ENCODE results near the gene RASGRP1.

Gene RASGRP1

GRCh38 chr15:38534691-38535090, 29.9 kb downstream of the RASGRP1 start:
- DNase-seq = no peak

- DNase-seq = no peak
Measured at GRCh38 chr15:38533926-38534325, 30.7 kb downstream of the RASGRP1 start.

GRCh38 chr15:38533416-38533915, 31.1 kb downstream of the RASGRP1 start:
- DNase-seq = no peak

GRCh38 chr15:38532728-38533127, 31.9 kb downstream of the RASGRP1 start:
- DNase-seq = no peak

GRCh38 chr15:38531509-38531908, 33.1 kb downstream of the RASGRP1 start:
- no peak for DNase-seq

- DNase-seq = no peak
Measured at GRCh38 chr15:38530113-38530512, 34.5 kb downstream of the RASGRP1 start.

GRCh38 chr15:38528294-38528693, 36.3 kb downstream of the RASGRP1 start:
- DNase-seq = no peak

GRCh38 chr15:38526158-38526557, 38.5 kb downstream of the RASGRP1 start:
- DNase-seq = no peak

- DNase-seq = no peak
Measured at GRCh38 chr15:38525489-38525888, 39.1 kb downstream of the RASGRP1 start.

- no peak for DNase-seq
Measured at GRCh38 chr15:38524156-38524555, 40.5 kb downstream of the RASGRP1 start.

- DNase-seq = no peak
Measured at GRCh38 chr15:38522922-38523321, 41.7 kb downstream of the RASGRP1 start.

- no peak for DNase-seq
Measured at GRCh38 chr15:38521316-38521715, 43.3 kb downstream of the RASGRP1 start.

GRCh38 chr15:38520035-38520434, 44.6 kb downstream of the RASGRP1 start:
- DNase-seq = no peak

GRCh38 chr15:38518084-38518483, 46.5 kb downstream of the RASGRP1 start:
- no peak for DNase-seq

GRCh38 chr15:38517312-38517975, 47.2 kb downstream of the RASGRP1 start:
- no peak for DNase-seq

- no peak for DNase-seq
Measured at GRCh38 chr15:38516626-38517025, 48.0 kb downstream of the RASGRP1 start.

- no peak for DNase-seq
Measured at GRCh38 chr15:38514601-38515000, 50.0 kb downstream of the RASGRP1 start.

- no peak for DNase-seq
Measured at GRCh38 chr15:38512901-38513300, 51.7 kb downstream of the RASGRP1 start.

GRCh38 chr15:38509152-38509551, 55.5 kb downstream of the RASGRP1 start:
- DNase-seq = no peak

- DNase-seq = no peak
Measured at GRCh38 chr15:38508647-38509046, 56.0 kb downstream of the RASGRP1 start.

- no peak for DNase-seq
Measured at GRCh38 chr15:38507570-38507969, 57.0 kb downstream of the RASGRP1 start.

- no peak for DNase-seq
Measured at GRCh38 chr15:38506997-38507396, 57.6 kb downstream of the RASGRP1 start.

GRCh38 chr15:38504680-38505467, 59.7 kb downstream of the RASGRP1 start:
- no peak for DNase-seq

- peak; percentile 43 for DNase-seq
Measured at GRCh38 chr15:38503496-38503895, 61.1 kb downstream of the RASGRP1 start.
